Smooth muscle cell (in vitro differentiated cells): ENCODE results near the gene DRP2. TPM values are rescaled to one million over a fixed set of nuclear protein-coding genes. Genes with fewer than 3 reads are reported as not detected.

Experiments used
- DNase-seq: peaks from one replicate; lab custom pipeline; 2025; ENCODE audit not compliant: unreplicated experiment; lab: John Stamatoyannopoulos, UW
- H2AFZ ChIP-seq: fragments of 200-600 bp; sonication (generic); 2 replicates; pipeline ENCODE4 v1.6.0; 2016; ENCODE audit warnings: antibody characterized with exemption, low read depth, mild to moderate bottlenecking
- H3F3A ChIP-seq: fragments of 200-600 bp; sonication (generic); 2 replicates; pipeline ENCODE4 v1.6.0; 2017; ENCODE audit warnings: antibody characterized with exemption, low read depth
- H3K27ac ChIP-seq: fragments of 200-600 bp; sonication (generic); 2 replicates; pipeline ENCODE4 v1.5.1; 2016; ENCODE audit warnings: low read depth, mild to moderate bottlenecking
- H3K27me3 ChIP-seq: fragments of 200-600 bp; sonication (generic); 2 replicates; pipeline ENCODE4 v1.6.1; 2016; ENCODE audit warnings: low read depth, mild to moderate bottlenecking
- H3K36me3 ChIP-seq: fragments of 200-600 bp; sonication (generic); 2 replicates; pipeline ENCODE4 v1.5.1; 2016; ENCODE audit warnings: low read depth
- H3K4me1 ChIP-seq: fragments of 200-600 bp; sonication (generic); 2 replicates; pipeline ENCODE4 v1.5.1; 2016; ENCODE audit warnings: low read depth
- H3K4me2 ChIP-seq: fragments of 200-600 bp; sonication (generic); 2 replicates; pipeline ENCODE4 v1.6.0; 2016; ENCODE audit warnings: mild to moderate bottlenecking
- H3K4me3 ChIP-seq: fragments of 200-600 bp; sonication (generic); 2 replicates; pipeline ENCODE4 v1.5.1; 2016; ENCODE audit warnings: mild to moderate bottlenecking
- H3K79me2 ChIP-seq: fragments of 200-600 bp; sonication (generic); 2 replicates; pipeline ENCODE4 v1.6.0; 2016; ENCODE audit warnings: low read depth, mild to moderate bottlenecking
- H3K9ac ChIP-seq: fragments of 200-600 bp; sonication (generic); 2 replicates; pipeline ENCODE4 v1.6.0; 2016; ENCODE audit warnings: low read depth
- H3K9me3 ChIP-seq: fragments of 200-600 bp; sonication (generic); replicated peaks from 2 replicates; pipeline ENCODE4 v1.5.1; 2016; ENCODE audit warnings: low read depth
- H4K20me1 ChIP-seq: fragments of 200-600 bp; sonication (generic); 2 replicates; pipeline ENCODE4 v1.6.0; 2016; ENCODE audit warnings: low read depth
- WGBS: methylation state at CpG from one replicate; pipeline ENCODE4 v1.1.7; 2016; ENCODE audit warnings: low lambda C conversion rate; 5-methylcytosine and 5-hydroxymethylcytosine counted together
- polyA plus RNA-seq: library from polyadenylated mRNA; unstranded; fragments of >200 nt; fragmentation: Nextera tagmentation; extraction: Ambion mirVana; gene quantifications from 2 replicates; pipeline ENCODE4 v1.2.1, GENCODE V29; 2016
- total RNA-seq: library from RNA; depleted of rRNA; stranded (reverse); fragments of >200 nt; gene quantifications from 2 replicates; pipeline ENCODE4 v1.2.3, GENCODE V29; 2014
- TF ChIP-seq, protein P1 (sequence below): fragments of 200-600 bp; sonication (generic); IDR thresholded peaks from 2 replicates; pipeline ENCODE4 v1.5.1; 2017; ENCODE audit warnings: borderline replicate concordance, mild to moderate bottlenecking, antibody characterized with exemption; ENCODE audit not compliant: insufficient read depth, poor library complexity, severe bottlenecking

DRP2 gene
- total and polyA plus RNA-seq, 2 experiments from 2014 or later, result 6.8 to 10.8 TPM

DNA sequence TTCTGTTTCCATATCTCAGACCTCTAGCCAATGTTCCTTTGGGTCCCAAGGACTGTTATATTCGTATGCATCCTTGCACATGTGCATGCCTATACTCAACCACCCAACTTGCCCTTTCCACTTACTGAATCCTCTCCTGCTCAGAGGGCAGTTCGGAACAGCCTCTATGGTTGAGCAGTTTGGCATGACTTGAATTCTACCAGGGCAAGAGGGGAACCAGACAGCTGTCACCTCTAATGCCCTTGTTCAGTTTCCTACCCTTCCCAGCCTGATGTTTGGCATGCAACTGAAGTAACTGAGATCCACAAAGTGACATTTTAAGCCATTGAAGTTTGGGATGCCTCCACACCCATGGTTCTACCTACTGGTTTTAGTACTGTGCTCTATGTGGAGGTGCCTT, 17.5 kb downstream of the DRP2 start:
- Histone ChIP-seq H4K20me1 (no peaks in the 10 kb centered on the region), H3K36me3 (no peaks in the 10 kb centered on the region), H3F3A (no peaks in the 10 kb centered on the region), H3K9ac (no peak overlapping the region), H3K4me1 (no peaks in the 10 kb centered on the region), H2AFZ (no peak overlapping the region), H3K4me2 (no peak overlapping the region), H3K27me3 (no peaks in the 10 kb centered on the region), H3K27ac (no peak overlapping the region), H3K4me3 (no peak overlapping the region), H3K9me3 (no peaks in the 10 kb centered on the region), H3K79me2 (no peaks in the 10 kb centered on the region)
- TF ChIP-seq, protein P1, sequence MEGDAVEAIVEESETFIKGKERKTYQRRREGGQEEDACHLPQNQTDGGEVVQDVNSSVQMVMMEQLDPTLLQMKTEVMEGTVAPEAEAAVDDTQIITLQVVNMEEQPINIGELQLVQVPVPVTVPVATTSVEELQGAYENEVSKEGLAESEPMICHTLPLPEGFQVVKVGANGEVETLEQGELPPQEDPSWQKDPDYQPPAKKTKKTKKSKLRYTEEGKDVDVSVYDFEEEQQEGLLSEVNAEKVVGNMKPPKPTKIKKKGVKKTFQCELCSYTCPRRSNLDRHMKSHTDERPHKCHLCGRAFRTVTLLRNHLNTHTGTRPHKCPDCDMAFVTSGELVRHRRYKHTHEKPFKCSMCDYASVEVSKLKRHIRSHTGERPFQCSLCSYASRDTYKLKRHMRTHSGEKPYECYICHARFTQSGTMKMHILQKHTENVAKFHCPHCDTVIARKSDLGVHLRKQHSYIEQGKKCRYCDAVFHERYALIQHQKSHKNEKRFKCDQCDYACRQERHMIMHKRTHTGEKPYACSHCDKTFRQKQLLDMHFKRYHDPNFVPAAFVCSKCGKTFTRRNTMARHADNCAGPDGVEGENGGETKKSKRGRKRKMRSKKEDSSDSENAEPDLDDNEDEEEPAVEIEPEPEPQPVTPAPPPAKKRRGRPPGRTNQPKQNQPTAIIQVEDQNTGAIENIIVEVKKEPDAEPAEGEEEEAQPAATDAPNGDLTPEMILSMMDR, result no peak
- DNase-seq, result no peak
- WGBS, result 73% methylated on average over 2 of the region's 2 CpGs

DNA sequence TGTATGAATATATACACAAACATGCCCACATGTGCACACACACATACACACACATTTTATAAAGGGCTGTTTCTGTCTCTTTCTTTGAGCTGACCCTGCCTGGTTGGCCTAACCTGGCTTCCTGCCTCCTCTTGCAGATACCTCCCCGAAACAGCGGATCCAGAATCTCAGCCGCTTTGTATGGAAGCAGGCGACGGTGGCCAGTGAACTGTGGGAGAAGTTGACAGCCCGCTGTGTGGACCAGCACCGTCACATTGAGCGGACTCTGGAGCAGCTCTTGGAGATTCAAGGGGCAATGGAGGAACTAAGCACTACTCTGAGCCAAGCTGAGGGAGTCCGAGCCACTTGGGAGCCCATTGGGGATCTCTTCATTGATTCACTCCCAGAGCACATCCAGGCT, 21.9 kb downstream of the DRP2 start:
- H3K4me1 ChIP-seq, result no peaks in the 10 kb centered on the region
- H3K4me3 ChIP-seq, result no peak overlapping the region
- no peaks in the 10 kb centered on the region for H3K79me2 ChIP-seq
- WGBS, result 83% methylated on average over 9 of the region's 9 CpGs
- H4K20me1 ChIP-seq, result no peaks in the 10 kb centered on the region
- H3K27me3 ChIP-seq, result no peaks in the 10 kb centered on the region
- no peaks in the 10 kb centered on the region for H3K9me3 ChIP-seq
- H3F3A ChIP-seq, result no peaks in the 10 kb centered on the region
- no peaks in the 10 kb centered on the region for H3K36me3 ChIP-seq
- no peak overlapping the region for H3K27ac ChIP-seq
- no peak overlapping the region for H2AFZ ChIP-seq
- TF ChIP-seq, protein P1, result no peak
- DNase-seq, result no peak
- H3K4me2 ChIP-seq, result no peak overlapping the region
- H3K9ac ChIP-seq, result no peak overlapping the region

DNA sequence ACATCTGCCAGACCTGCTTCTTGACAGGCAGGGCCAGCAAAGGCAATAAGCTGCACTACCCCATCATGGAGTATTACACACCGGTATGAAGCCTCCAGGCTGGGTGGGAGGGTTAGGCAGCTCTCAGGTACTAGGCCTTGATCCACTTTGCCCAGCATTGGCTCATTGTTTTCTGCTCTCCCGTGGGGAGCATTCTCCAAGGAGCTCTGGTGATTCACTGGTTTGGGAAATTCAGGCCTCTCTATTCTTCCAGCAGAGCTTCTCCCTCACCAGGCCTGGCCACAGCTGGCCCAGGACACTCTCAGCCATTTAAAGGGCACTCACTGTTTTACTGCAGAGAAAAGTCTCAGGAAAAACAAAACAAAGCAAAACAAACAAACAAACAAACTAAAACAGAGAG, 33.0 kb downstream of the DRP2 start:
- no peak overlapping the region for H3K4me2 ChIP-seq
- no peaks in the 10 kb centered on the region for H3K79me2 ChIP-seq
- no peaks in the 10 kb centered on the region for H4K20me1 ChIP-seq
- WGBS, result 43% methylated on average over 2 of the region's 2 CpGs
- no peaks in the 10 kb centered on the region for H3K9me3 ChIP-seq
- no peak overlapping the region for H2AFZ ChIP-seq
- H3K4me1 ChIP-seq, result no peaks in the 10 kb centered on the region
- no peak overlapping the region for H3K4me3 ChIP-seq
- H3K27me3 ChIP-seq, result no peaks in the 10 kb centered on the region
- H3K36me3 ChIP-seq, result no peaks in the 10 kb centered on the region
- no peak for DNase-seq
- no peaks in the 10 kb centered on the region for H3F3A ChIP-seq
- no peak overlapping the region for H3K9ac ChIP-seq
- no peak overlapping the region for H3K27ac ChIP-seq
- TF ChIP-seq, protein P1, result no peak

DNA sequence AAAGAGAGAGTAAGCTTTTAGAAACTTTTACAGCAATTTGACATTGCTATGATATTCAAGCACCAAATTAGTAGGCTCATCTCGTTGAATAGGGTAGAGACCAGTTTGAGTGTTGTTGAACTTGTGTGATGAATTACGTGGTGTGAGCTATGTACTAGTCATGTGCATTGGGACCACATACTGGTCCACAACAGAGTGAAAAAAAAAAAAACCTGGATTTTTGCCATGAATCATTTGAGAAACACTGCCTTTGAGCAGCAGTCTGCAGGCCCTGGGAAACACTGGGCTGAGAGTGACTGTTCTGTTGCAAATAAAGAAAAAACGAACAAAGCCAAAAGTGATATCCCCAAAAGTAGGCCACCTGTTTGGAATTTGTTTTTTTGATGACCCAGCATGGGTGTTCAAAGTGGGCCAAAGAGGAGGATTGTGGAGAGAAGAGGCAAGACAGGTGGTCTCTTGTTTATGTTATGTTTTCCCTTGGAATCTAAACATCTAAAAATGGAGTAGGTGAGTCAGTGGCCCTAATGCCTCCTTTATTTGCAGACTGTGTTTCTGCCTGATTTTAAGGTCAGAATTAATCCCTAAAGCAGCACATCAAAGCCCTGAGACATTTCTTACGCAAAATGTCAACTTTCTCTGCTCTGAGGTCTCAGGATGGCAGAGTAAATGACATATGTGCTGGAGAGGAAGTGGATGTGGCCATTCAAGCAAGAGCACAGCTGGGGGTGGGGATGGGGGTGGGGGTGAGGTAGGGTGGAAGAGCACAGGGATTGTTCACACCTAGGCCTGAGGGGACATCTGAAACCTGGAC, 38.1 kb downstream of the DRP2 start:
- Histone ChIP-seq H3K27me3 (no peaks in the 10 kb centered on the region), H3K9ac (no peak overlapping the region), H3K4me1 (no peaks in the 10 kb centered on the region), H3K4me3 (no peak overlapping the region), H3K9me3 (no peaks in the 10 kb centered on the region), H3K27ac (no peak overlapping the region), H2AFZ (no peak overlapping the region), H3F3A (no peaks in the 10 kb centered on the region), H3K36me3 (no peaks in the 10 kb centered on the region), H4K20me1 (no peaks in the 10 kb centered on the region), H3K4me2 (no peak overlapping the region), H3K79me2 (no peaks in the 10 kb centered on the region)
- TF ChIP-seq, protein P1, result no peak
- DNase-seq, result no peak
- 50% methylated on average over 4 of the region's 4 CpGs for WGBS
